ENCODE measurements around the gene AMIGO2. TPM values are rescaled to one million over a fixed set of nuclear protein-coding genes. Genes with fewer than 3 reads are reported as not detected.

Gene AMIGO2
- total and polyA plus RNA-seq, 2 experiments from 2014 or later: 1.8 to 3.8 TPM

GRCh38 chr12:47067176-47067575 lies 12.6 kb downstream of the AMIGO2 start:
- Histone ChIP-seq H3K27ac (ENCODE audit: low read depth) (no peak overlapping the region), H3K4me1 (ENCODE audit: insufficient read depth) (peaks cover 4% of the 10 kb centered on the region; the same call in 1 of the 2 replicates), H2AFZ (no peak overlapping the region), H3K36me3 (ENCODE audit: insufficient read depth) (no peaks in the 10 kb centered on the region), H3F3A (replicated peaks; ENCODE audit: low read depth) (no peaks in the 10 kb centered on the region), H3K4me3 (no peak overlapping the region), H3K27me3 (ENCODE audit: insufficient read depth) (no peaks in the 10 kb centered on the region), H4K20me1 (replicated peaks; ENCODE audit: insufficient read depth) (no peaks in the 10 kb centered on the region), H3K9me2 (ENCODE audit: insufficient read depth) (no peaks in the 10 kb centered on the region), H3K4me2 (no peak overlapping the region), H3K79me2 (replicated peaks; ENCODE audit: insufficient read depth) (no peaks in the 10 kb centered on the region)
- TF ChIP-seq STAT1 (IDR thresholded peaks at IDR 0.05; ENCODE audit: unreplicated experiment) (no peak), ZNF462 (CRISPR knock-in tag; IDR thresholded peaks at IDR 0.05) (no peak), EZH2 (IDR thresholded peaks at IDR 0.05; ENCODE audit: low read depth, unreplicated experiment) (no peak), EZH2phosphoT487 (IDR thresholded peaks at IDR 0.05; ENCODE audit: unreplicated experiment) (no peak), REST (IDR thresholded peaks at IDR 0.05; ENCODE audit: unreplicated experiment) (no peak), POLR2AphosphoS5 (IDR thresholded peaks at IDR 0.05; ENCODE audit: low read depth) (no peak), JUNB (IDR thresholded peaks at IDR 0.05; ENCODE audit: unreplicated experiment) (no peak), CTCF (conservative IDR thresholded peaks at IDR 0.05; ENCODE audit: low read depth in 2 of 2) (no peak), ZNF331 (CRISPR knock-in tag; IDR thresholded peaks at IDR 0.05; ENCODE audit: low read depth) (no peak), ZNF114 (CRISPR knock-in tag; IDR thresholded peaks at IDR 0.05) (no peak), ETS1 (IDR thresholded peaks at IDR 0.05) (no peak), NANOG (IDR thresholded peaks at IDR 0.05; ENCODE audit: borderline replicate concordance) (no peak), CREB1 (CRISPR knock-in tag; IDR thresholded peaks at IDR 0.05; ENCODE audit: low read depth) (no peak)
- Mint-ChIP-seq H3K36me3 (ENCODE audit: low read depth) (no peaks in the 10 kb centered on the region), H3K9me3 (peaks cover 4% of the 10 kb centered on the region; the same call in 1 of the 3 replicates), H3K27me3 (ENCODE audit: insufficient read depth, low read depth, poor library complexity) (peaks cover 1% of the 10 kb centered on the region), H3K4me3 (no peak overlapping the region), H3K4me1 (peaks cover 25% of the 10 kb centered on the region), H3K27ac (no peak overlapping the region)
- DNase-seq (ENCODE audit: low spot score) (no peak), ATAC-seq (no peak)
